DMS 273 (cell line): ENCODE measurements around the gene SPATA18.
"Not testable (repeated sequence)": the region's sequence is repeated elsewhere in the genome, so short reads cannot be mapped to it uniquely, and the experiment has no call there.

Experiments used
- DNase-seq: peaks from one replicate; lab custom pipeline; 2025; ENCODE audit not compliant: unreplicated experiment; lab: John Stamatoyannopoulos, UW

The SPATA18 gene

DNA sequence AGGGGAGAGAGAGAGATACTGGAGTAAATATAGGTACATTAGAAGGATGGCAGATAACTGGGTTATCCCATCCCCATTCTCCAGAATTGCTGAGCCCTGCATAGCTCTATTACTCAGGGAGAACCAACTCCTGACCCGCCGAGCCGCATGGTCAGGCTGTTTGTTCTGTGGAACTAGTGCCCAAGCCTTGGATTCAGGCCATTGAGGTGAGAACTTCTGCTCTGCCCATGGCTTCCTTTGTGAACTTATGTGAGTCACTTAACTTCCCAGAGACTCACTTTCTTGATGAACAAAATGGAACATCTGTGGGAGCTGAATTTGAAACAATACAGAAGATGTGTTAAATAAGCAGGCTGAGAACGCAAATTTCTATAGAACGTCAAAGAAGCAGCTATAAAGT, 54.2 kb downstream of the SPATA18 start:
- DNase-seq, result no peak

DNA sequence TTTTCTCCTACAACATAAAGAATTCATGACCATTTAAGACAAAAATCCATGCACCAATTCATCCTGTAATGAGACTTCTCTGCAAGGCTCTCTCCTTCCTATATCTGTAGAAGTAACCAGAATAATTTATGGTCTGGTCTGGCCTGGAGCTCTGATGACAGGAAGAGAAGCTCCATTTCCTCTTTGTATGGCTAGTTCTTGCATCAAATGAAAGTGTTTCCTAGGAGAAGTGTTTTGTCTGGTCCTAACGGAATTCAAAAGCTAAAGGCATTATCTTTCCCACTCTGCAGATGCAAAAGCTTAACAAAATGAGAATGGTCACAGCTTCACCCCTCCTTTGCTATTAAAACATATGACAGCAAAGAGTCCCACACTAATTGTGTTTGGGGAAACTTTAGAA, 55.1 kb downstream of the SPATA18 start:
- DNase-seq, result peak; percentile 43

DNA sequence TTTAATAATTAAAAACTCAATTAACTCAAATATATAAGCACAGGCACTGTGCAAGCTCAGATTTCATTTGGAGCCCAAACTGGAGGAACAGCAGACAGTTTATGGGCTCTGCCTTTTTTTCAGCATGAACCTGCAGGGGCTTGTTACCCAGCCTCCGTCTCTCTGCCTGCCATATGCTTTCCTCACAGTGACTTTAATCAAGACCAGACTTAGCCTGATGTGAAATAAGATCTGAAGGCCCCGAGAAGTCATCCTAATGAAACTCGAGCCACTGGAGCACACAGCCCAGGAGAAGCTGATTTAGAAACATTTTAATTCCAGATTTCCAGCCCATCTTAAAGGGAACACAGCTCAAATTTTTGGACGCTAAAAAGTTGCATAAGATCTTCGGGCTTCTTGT, 55.6 kb downstream of the SPATA18 start:
- peak; percentile 90 for DNase-seq

DNA sequence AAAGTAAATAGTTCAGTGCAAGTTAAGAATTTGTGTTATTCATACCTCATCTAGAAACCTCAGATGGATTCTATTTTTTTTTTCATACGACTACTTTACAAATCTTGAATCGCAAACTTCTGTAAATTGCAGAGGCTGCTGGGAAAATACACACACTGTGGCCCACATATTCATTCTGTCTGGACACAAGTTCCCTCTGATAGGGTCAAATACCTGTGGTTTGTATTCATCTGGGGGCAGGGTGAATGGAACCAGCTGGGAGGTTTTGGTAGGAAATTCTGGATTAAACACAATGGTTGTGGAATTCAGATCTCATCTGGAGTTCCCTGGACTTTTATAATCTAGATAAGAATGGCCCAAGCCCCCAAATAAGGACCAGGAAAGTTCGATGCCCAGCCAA, 56.2 kb downstream of the SPATA18 start:
- DNase-seq, result no peak

DNA sequence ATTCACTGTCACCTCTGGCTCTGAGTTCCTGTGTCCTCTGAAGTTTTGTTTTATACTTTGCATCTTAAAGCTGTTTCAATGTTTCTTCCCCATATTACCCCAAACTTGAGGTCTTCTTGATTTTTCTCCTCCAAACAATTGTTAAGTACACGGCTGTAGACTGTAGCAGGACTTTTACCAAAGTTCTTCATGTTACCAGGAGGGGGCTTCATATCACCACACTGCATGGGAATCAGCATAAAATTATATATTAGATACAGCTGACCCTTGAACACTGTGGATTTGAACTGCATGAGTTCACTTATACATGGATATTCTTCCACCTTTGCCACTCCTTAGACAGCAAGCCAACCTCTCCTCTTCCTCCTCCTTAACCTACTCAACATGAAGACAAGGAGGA, 56.6 kb downstream of the SPATA18 start:
- peak; percentile 44 for DNase-seq

DNA sequence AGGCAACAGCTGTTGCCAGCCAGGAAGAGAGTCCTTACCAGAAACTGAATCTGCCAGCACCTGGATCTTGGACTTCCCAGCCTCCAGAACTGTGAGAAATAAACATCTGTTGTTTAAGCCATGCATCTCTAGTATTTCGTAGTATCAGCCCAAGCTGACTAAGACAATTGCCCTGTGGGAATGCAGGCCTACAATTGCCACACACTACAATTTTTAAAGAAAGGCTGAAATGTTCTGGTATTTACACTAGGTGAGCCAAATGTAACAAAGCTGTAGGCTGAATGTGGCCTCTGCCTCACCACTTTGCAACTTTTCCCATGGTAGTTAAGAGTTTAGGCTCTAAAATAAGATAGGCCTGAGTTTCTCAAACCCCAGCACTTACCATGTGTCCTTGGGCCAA, 59.1 kb downstream of the SPATA18 start:
- DNase-seq, result peak; percentile 63

DNA sequence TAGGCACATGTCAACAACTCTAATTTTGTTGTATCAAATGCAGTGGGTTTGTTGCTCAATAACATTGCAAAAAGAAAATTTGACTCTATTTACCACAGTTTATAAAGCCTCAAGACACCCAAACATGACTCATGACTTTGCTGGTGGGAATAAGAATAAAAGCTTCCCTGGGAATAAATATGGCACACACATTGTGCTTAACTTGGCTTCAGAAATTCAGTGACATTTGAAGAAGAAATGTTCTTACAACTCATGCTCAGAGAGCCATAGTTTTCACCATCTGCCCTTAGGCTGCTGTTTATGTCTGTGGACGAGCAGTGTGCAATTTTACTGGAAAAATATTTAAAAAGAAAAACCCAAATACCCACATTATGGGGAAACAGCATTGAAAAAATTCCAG, 60.9 kb downstream of the SPATA18 start:
- DNase-seq, result no peak

DNA sequence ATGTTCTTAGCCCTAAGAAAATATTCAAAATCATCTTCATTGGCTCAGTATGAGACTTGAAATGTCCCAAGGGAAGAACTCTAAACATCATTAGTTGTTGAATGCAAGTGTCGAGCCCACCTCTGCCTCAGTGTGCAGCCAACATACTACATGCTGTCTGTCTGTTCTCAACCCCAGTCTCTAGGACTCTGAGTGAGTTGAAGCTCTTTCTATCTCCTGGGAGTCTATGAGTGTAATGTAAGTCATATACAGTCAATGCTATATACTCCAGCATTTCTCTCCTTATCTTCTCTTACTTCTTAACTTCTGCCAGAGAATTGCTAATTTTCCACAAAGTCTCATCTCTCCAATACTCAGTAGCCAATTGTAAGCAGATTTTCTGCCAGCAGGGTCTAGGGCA, 61.3 kb downstream of the SPATA18 start:
- no peak for DNase-seq

DNA sequence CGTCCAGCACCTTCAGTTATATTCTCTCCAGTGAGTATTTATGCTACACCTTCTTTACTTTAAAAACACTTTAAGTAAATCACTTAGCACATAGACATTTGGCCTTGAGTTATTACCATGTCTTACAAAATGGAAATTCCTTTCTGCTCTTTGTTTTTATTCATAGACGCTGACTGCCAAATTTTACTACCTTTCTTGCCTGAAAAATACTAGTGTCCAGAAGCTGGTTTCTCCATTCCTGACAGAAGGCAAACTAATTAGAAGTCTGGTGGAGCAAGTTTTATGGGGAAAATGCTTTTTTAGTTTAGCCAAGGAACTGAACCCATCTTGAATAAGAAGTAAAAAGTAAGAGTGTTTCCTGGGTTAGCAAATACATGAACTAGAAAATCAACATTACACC, 65.5 kb downstream of the SPATA18 start:
- no peak for DNase-seq

DNA sequence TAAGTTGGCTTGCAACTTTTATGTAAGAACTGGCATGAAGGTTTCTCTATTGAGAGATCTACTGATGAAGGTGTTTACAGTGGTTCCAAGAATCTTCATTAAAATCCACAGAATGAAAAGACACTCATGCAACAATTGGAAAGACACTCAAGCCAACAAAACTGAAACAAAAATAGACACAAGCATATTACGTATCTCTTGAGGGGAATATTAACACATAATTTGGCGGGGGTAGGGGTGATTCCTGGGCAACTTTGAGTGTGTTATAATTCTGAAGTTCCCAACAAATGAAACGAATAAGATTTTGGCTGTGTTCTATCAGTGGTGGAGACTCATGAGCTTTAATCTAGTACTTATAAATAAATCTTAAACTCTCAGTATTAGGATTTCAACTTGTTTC, 75.1 kb downstream of the SPATA18 start:
- no peak for DNase-seq

DNA sequence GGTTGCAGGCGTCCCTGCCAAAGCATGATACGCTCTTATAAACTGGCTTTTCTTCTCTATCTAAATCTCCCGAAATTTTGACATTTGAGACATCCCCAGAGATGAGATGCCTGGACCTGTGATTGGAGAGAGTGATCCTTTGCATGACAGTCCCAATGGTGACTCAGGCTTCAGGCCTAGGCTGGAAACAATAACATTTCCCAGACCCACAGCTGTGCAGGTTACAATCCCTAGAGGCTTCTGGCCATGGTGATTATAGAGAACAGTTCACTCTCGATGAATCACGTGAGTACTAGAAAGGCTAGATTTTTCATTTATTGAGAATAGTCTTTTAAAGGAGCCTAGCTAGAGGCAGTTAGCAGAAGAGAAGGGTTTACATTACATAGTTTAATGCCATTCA, 75.9 kb downstream of the SPATA18 start:
- peak; percentile 2 for DNase-seq

DNA sequence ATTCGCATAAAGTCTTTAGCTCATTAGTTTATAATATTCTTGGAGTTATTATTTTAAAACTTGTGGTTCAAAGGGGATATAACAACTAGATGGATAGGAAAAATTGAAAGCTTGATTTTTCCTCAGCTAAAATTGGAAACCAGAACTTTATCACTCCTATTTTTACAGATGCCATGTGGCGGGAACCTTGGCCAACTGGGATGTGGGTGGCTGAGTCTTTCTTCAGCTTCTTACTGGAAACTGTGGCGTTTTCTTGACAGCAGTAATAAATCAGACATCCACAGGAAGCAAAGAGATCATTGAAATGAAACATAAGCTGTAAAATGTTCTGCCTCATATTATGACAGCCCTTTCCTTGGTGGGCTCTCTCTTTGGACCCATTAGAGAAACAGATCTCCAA, 84.1 kb downstream of the SPATA18 start:
- no peak for DNase-seq

DNA sequence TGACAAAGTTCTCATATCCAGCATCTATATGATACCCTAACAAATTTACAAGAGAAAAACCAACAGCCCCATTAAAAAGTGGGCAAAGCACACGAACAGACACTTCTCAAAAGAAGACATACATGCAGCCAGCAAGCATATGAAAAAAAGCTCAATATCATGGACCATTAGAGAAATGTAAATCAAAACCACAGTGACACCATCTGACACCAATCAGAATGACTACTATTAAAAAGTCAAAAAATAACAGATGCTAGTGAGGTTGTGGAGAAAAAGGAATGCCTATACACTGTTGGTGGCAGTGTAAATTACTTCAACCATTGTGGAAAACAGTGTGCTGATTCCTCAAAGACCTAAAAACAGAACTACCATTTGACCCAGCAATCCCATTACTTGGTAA, 86.0 kb downstream of the SPATA18 start:
- not testable (repeated sequence) for DNase-seq

DNA sequence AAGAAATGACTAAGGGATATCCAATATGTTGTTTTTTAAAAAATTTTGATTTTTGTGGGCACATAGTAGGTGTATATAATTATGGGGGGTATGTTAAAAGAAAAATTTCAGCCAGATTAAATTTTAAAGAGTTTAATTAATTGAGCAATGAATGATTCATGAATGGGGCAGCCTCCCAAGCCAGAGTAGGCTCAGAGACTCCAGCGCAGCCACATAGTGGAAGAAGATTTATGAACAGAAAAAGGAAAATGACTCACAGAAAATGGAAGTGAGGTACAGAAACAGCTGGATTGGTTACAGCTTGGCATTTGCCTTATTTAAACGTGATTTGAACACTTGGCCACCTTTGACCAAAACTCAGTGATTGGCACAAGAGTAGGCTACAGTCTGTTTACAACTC, 91.7 kb downstream of the SPATA18 start:
- no peak for DNase-seq

DNA sequence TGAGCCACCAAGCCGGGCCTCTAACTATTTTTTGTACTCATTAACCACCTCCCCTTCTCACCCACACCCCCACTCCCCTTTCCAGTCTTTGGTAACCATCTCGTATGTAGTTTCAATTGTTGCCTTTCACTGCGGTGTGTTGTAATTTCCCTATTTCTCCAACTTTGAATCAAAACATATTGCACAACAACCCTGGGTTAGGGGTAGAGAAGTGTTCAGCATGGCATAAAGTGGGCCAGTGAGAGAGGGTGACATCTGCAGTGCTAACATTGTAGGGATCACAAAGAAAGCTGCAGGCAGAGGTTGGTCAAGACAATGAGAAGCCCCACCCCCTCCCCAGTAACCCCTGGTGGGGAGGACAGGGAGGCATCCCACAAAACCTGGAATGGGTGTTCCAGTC, 92.7 kb downstream of the SPATA18 start:
- no peak for DNase-seq

DNA sequence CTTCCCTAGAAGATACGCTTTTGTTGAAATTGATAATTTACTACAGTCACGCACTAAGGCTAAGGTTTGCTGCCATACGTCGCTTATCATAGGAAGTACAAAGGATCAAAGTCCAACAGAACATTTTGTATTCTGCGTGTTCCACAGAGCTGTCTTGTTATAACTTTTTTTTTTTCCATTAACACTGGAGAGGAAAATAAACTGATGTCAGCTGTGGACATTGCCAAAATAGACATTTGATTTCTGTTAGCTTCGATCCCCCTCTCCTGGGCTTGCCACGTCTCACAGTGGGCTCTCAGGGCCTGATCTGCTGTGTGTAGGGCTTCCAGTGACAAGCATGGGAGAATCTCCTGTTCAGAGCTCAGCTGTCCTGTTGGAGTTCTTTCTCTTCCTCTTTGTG, 93.3 kb downstream of the SPATA18 start:
- no peak for DNase-seq
